ENCODE data around the gene SERPINB10.

- TF ChIP-seq CTCF (IDR thresholded peaks at IDR 0.05; ENCODE audit: insufficient read depth, low read length) (no peak), GABPA (IDR thresholded peaks at IDR 0.05; ENCODE audit: low read depth) (no peak)
Observed at GRCh38 chr18:63907664-63908063, at the start of gene SERPINB10.

Data from HL-60 (cell line).